Endometrium (tissue), 2 donors: ENCODE results near the gene PMAIP1.
"Not testable (repeated sequence)": the region's sequence is repeated elsewhere in the genome, so short reads cannot be mapped to it uniquely, and the experiment has no call there.

Experiments used
- FAIRE-seq: peaks from 2 replicates; lab custom pipeline; 2012; peaks lifted over from hg19 to GRCh38; lab: Jason Lieb, UNC
- donor health status: control.
- donor health status: control.

The PMAIP1 gene

GRCh38 chr18:59885579-59886163 is 14.1 kb upstream of the PMAIP1 start:
- no peak for FAIRE-seq

- FAIRE-seq, result not testable (repeated sequence)
Measured at GRCh38 chr18:59886399-59886798, 13.4 kb upstream of the PMAIP1 start.

GRCh38 chr18:59892123-59892522 is 7.7 kb upstream of the PMAIP1 start:
- FAIRE-seq, result no peak

GRCh38 chr18:59893971-59894370 is 5.8 kb upstream of the PMAIP1 start:
- FAIRE-seq, result no peak

GRCh38 chr18:59897321-59897954 is 2.4 kb upstream of the PMAIP1 start:
- no peak for FAIRE-seq

GRCh38 chr18:59898093-59898492 is 1.7 kb upstream of the PMAIP1 start:
- FAIRE-seq, result no peak

- FAIRE-seq, result no peak
Measured at GRCh38 chr18:59898609-59899297, 1.0 kb upstream of the PMAIP1 start.

- no peak for FAIRE-seq
Measured at GRCh38 chr18:59900222-59901128, 679 bp downstream of the PMAIP1 start.

GRCh38 chr18:59902131-59902992 is 2.6 kb downstream of the PMAIP1 start:
- peak; percentile 18 for FAIRE-seq

GRCh38 chr18:59902993-59903610 is 3.3 kb downstream of the PMAIP1 start:
- peak; percentile 62 for FAIRE-seq

- peak; percentile 96 for FAIRE-seq
Measured at GRCh38 chr18:59904011-59904601, 4.3 kb downstream of the PMAIP1 start.

GRCh38 chr18:59905686-59906091 is 5.9 kb downstream of the PMAIP1 start:
- FAIRE-seq, result no peak

- no peak for FAIRE-seq
Measured at GRCh38 chr18:59906203-59906602, 6.4 kb downstream of the PMAIP1 start.

- FAIRE-seq, result no peak
Measured at GRCh38 chr18:59907172-59907571, 7.4 kb downstream of the PMAIP1 start.

- no peak for FAIRE-seq
Measured at GRCh38 chr18:59907660-59908059, 7.9 kb downstream of the PMAIP1 start.

GRCh38 chr18:59908799-59909198 is 9.0 kb downstream of the PMAIP1 start:
- no peak for FAIRE-seq

GRCh38 chr18:59909289-59910036 is 9.7 kb downstream of the PMAIP1 start:
- FAIRE-seq, result no peak

- no peak for FAIRE-seq
Measured at GRCh38 chr18:59910967-59911366, 11.2 kb downstream of the PMAIP1 start.

GRCh38 chr18:59911600-59911999 is 11.8 kb downstream of the PMAIP1 start:
- FAIRE-seq, result no peak

GRCh38 chr18:59912007-59912550 is 12.3 kb downstream of the PMAIP1 start:
- no peak for FAIRE-seq
